Measurements from ENCODE around the gene MAPKAPK3. TPM values are rescaled to one million over a fixed set of nuclear protein-coding genes. Genes with fewer than 3 reads are reported as not detected.

Gene MAPKAPK3
- total and polyA plus RNA-seq, 2 of the 4 experiments (the other 2 are of a cell fraction), result 38.3 to 57.2 TPM

DNA sequence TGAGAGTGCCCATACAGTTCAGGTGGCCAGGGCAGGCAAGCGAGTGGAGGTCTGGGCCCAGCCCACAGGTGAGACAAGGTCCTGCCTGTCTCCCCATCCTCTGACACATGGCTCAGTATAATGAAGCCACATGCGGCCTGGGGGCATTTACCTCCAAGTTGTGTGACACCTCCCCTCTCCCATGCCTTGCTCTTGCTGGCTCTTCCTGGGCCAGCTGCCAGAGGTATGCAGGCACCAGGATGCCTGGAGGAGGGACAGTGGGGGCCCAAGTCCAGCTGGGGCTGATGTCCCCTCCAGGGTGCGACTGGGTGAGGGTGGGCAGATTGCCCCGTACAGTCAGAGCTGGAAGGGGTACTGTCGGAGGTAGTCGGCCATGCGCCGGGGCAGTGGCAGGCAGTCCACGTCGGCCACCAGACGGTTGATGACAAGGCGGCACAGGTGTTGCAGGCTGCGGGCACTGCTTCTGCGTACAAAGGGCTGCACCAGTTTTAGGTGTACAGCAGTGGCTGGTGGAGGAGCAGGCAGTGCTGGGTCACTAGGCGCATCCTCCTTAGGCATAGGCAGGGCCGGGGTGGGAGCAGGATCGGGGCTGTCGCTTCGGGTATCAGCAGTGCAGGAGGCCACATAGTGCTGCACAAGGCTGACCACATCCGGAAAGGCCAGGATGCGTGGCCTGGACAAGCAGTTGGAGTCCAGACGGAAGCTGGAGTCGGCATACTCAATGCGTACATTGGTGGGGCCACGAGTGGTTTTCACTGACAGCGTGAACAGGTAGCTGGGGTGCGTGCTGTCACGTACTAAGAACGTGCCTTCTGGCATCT lies 9.5 kb upstream of the MAPKAPK3 start:
- H3K14ac ChIP-seq (replicated peaks; ENCODE audit: low read depth, low read length), result no peak overlapping the region
- ChIA-PET CTCF (no interaction called here), POLR2A (ENCODE audit: unreplicated experiment) (no interaction called here)
- H4K5ac ChIP-seq (ENCODE audit: low read depth, low read length), result no peak overlapping the region
- no peak overlapping the region for H3K4me2 ChIP-seq (ENCODE audit: low read depth, low read length)
- dilution Hi-C loops (cut with HindIII; ENCODE audit: low sequenced_read_pairs, unreplicated experiment) (no loop called here), in situ Hi-C loops (cut with MboI; ENCODE audit: low sequenced_read_pairs) (loop anchor here (25.0 kb wide), 1 partner anchor 1080 kb away; no protein-coding TSS in a partner anchor), intact Hi-C loops (cut with micrococcal nuclease) (no loop called here)
- BruUV-seq (replicated peaks), result no TSS peak
- H3K4ac ChIP-seq (ENCODE audit: low read depth, low read length), result no peak overlapping the region
- no peak overlapping the region for H2BK120ac ChIP-seq (ENCODE audit: low read depth, low read length)
- no peak overlapping the region for H3K4me3 ChIP-seq (ENCODE audit: insufficient read depth, low read depth, low read length)
- H3K36me3 ChIP-seq (ENCODE audit: control insufficient read depth, insufficient read depth, low read length), result peaks cover 28% of the 10 kb centered on the region; the same call in 1 of the 2 replicates
- H2BK5ac ChIP-seq (ENCODE audit: low read depth, low read length, poor library complexity, severe bottlenecking), result no peak overlapping the region
- no peaks in the 10 kb centered on the region for H4K20me1 ChIP-seq (ENCODE audit: insufficient read depth, low read length)
- H3K18ac ChIP-seq (ENCODE audit: low read depth, low read length), result no peak overlapping the region
- H3K27ac ChIP-seq (ENCODE audit: insufficient read depth, low read length), result no peak overlapping the region
- peaks cover 5% of the 10 kb centered on the region for H3K4me1 ChIP-seq (ENCODE audit: control insufficient read depth, insufficient read depth, low read length)
- peaks cover 17% of the 10 kb centered on the region for H3K9me1 ChIP-seq (ENCODE audit: insufficient read depth, low read length)
- H2AK9ac ChIP-seq (replicated peaks; ENCODE audit: low read depth, low read length, poor library complexity), result peak overlapping the region; percentile 29
- peak overlapping the region; percentile 14 for H2AFZ ChIP-seq (replicated peaks; ENCODE audit: low read length, poor library complexity)
- no peak overlapping the region for H3K9ac ChIP-seq (ENCODE audit: low read depth, low read length)
- no peak overlapping the region for H3K23ac ChIP-seq (ENCODE audit: low read depth, low read length)
- no peaks in the 10 kb centered on the region for H3K9me3 ChIP-seq (ENCODE audit: control insufficient read depth, insufficient read depth, low read length)
- no peak overlapping the region for H3K56ac ChIP-seq (ENCODE audit: extremely low read depth, insufficient read depth, low read length)
- no peak overlapping the region for H4K91ac ChIP-seq (ENCODE audit: insufficient read depth, low read depth, low read length)
- H2BK15ac ChIP-seq (ENCODE audit: low read depth, low read length), result no peak overlapping the region
- TF ChIP-seq RAD21 (IDR thresholded peaks at IDR 0.05; ENCODE audit: low read length) (no peak), RFX5 (IDR thresholded peaks at IDR 0.05; ENCODE audit: low read depth, low read length) (no peak), BHLHE40 (IDR thresholded peaks at IDR 0.05; ENCODE audit: low read depth, low read length) (no peak), MXI1 (IDR thresholded peaks at IDR 0.05; ENCODE audit: borderline replicate concordance, low read depth, low read length) (no peak), NFE2L2 (IDR thresholded peaks at IDR 0.05; ENCODE audit: low read depth, low read length) (no peak), SMC3 (IDR thresholded peaks at IDR 0.05; ENCODE audit: low read depth, low read length) (no peak), MAZ (IDR thresholded peaks at IDR 0.05; ENCODE audit: borderline replicate concordance, low read depth, low read length) (no peak), POLR2A (IDR thresholded peaks at IDR 0.05; ENCODE audit: low read depth, low read length) (no peak), MAFK (IDR thresholded peaks at IDR 0.05; ENCODE audit: low read depth, low read length) (no peak)
- TF ChIP-seq, protein P1, sequence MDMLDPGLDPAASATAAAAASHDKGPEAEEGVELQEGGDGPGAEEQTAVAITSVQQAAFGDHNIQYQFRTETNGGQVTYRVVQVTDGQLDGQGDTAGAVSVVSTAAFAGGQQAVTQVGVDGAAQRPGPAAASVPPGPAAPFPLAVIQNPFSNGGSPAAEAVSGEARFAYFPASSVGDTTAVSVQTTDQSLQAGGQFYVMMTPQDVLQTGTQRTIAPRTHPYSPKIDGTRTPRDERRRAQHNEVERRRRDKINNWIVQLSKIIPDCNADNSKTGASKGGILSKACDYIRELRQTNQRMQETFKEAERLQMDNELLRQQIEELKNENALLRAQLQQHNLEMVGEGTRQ (IDR thresholded peaks at IDR 0.05; ENCODE audit: low read depth, low read length), result no peak
- H3K79me1 ChIP-seq (ENCODE audit: low read depth in 1 of 2, low read length in 2 of 2), result peaks cover 13% of the 10 kb centered on the region in 2 experiments; a peak in 3 of 4 replicates
- WGBS, 2 experiments (ENCODE audit: extremely low coverage in 2 of 2, insufficient read length in 1 of 2), result 92% methylated on average over 21 of the region's 29 CpGs; no CpG with 5 or more reads in 1 of the 2 experiments
- H3K27me3 ChIP-seq (ENCODE audit: control insufficient read depth, insufficient read depth, low read length), result no peaks in the 10 kb centered on the region
- DNase-seq, result no peak
- no peak overlapping the region for H4K8ac ChIP-seq (ENCODE audit: low read depth in 2 of 2, low read length in 2 of 2)
- H2BK20ac ChIP-seq (ENCODE audit: low read depth, low read length), result no peak overlapping the region
- no peak overlapping the region for H2AK5ac ChIP-seq (ENCODE audit: low read depth, low read length)
- ATAC-seq (ENCODE audit: low read depth), result no peak

Data from IMR-90 (cell line).